ENCODE results near the gene SCRN2. TPM values are rescaled to one million over a fixed set of nuclear protein-coding genes. Genes with fewer than 3 reads are reported as not detected.

SCRN2 gene
- total and polyA plus RNA-seq, 2 of the 13 experiments (the other 11 are each of a cell fraction or from before 2014, with no cell fraction given): 21.7 to 29.5 TPM

- TF ChIP-seq THYN1 (CRISPR knock-in tag; IDR thresholded peaks at IDR 0.05; ENCODE audit: borderline replicate concordance, low read depth) (no peak), FOXA1 (IDR thresholded peaks at IDR 0.05) (no peak), FOXA1 (CRISPR knock-in tag; IDR thresholded peaks at IDR 0.05) (no peak), SP5 (CRISPR knock-in tag; IDR thresholded peaks at IDR 0.05; ENCODE audit: borderline replicate concordance, low read depth) (peak; percentile 90), PHF20 (CRISPR knock-in tag; IDR thresholded peaks at IDR 0.05) (no peak), KAT8 (CRISPR knock-in tag; IDR thresholded peaks at IDR 0.05) (peak; percentile 78), ISX (CRISPR knock-in tag; conservative IDR thresholded peaks at IDR 0.05) (no peak), TAF15 (IDR thresholded peaks at IDR 0.05; ENCODE audit: low read depth, low read length, poor library complexity, severe bottlenecking) (no peak), ZNF510 (CRISPR knock-in tag; IDR thresholded peaks at IDR 0.05; ENCODE audit: low read depth) (no peak), ZEB1 (IDR thresholded peaks at IDR 0.05; ENCODE audit: insufficient replicate concordance, low read depth) (peak; percentile 91), ZNF292 (CRISPR knock-in tag; IDR thresholded peaks at IDR 0.05; ENCODE audit: borderline replicate concordance, low read depth) (0 out of 2 replicates have a peak, but pooled peaks have one; percentile 53), ZBTB21 (CRISPR knock-in tag; IDR thresholded peaks at IDR 0.05) (no peak), THRA (CRISPR knock-in tag; IDR thresholded peaks at IDR 0.05; ENCODE audit: borderline replicate concordance) (no peak), TRIM24 (CRISPR knock-in tag; IDR thresholded peaks at IDR 0.05) (no peak), ZNF569 (CRISPR knock-in tag; IDR thresholded peaks at IDR 0.05; ENCODE audit: borderline replicate concordance) (no peak), RFX1 (IDR thresholded peaks at IDR 0.05) (no peak), DZIP1 (CRISPR knock-in tag; IDR thresholded peaks at IDR 0.05) (no peak), RCOR2 (CRISPR knock-in tag; IDR thresholded peaks at IDR 0.05) (no peak), KLF9 (CRISPR knock-in tag; IDR thresholded peaks at IDR 0.05; ENCODE audit: low read depth) (0 out of 2 replicates have a peak, but pooled peaks have one; percentile 63), ZNF761 (CRISPR knock-in tag; conservative IDR thresholded peaks at IDR 0.05) (peak; percentile 72; the same call in 1 of the 2 replicates), STAT5B (CRISPR knock-in tag; IDR thresholded peaks at IDR 0.05) (no peak), ZNF224 (CRISPR knock-in tag; IDR thresholded peaks at IDR 0.05) (no peak), UBTF (CRISPR knock-in tag; IDR thresholded peaks at IDR 0.05) (peak; percentile 100), ZNF547 (CRISPR knock-in tag; IDR thresholded peaks at IDR 0.05) (peak; percentile 69; the same call in 1 of the 2 replicates), SAP130 (CRISPR knock-in tag; IDR thresholded peaks at IDR 0.05; ENCODE audit: low read depth) (peak; percentile 69)
Measured at GRCh38 chr17:47850692-47851573, 9.9 kb upstream of the SCRN2 start, which contains the start of gene SP6 (continued).

All from HepG2 (cell line).